Activated effector memory CD4-positive, alpha-beta T cell treated with Interleukin-2 at 50 U/mL for 16 hours (primary cell): ENCODE data around the gene RCN2.
"Not testable (repeated sequence)": the region's sequence is repeated elsewhere in the genome, so short reads cannot be mapped to it uniquely, and the experiment has no call there.

Source experiments
- DNase-seq: peaks from one replicate; pipeline ENCODE4 v3.0.0-alpha.2; 2020

RCN2 gene

DNA sequence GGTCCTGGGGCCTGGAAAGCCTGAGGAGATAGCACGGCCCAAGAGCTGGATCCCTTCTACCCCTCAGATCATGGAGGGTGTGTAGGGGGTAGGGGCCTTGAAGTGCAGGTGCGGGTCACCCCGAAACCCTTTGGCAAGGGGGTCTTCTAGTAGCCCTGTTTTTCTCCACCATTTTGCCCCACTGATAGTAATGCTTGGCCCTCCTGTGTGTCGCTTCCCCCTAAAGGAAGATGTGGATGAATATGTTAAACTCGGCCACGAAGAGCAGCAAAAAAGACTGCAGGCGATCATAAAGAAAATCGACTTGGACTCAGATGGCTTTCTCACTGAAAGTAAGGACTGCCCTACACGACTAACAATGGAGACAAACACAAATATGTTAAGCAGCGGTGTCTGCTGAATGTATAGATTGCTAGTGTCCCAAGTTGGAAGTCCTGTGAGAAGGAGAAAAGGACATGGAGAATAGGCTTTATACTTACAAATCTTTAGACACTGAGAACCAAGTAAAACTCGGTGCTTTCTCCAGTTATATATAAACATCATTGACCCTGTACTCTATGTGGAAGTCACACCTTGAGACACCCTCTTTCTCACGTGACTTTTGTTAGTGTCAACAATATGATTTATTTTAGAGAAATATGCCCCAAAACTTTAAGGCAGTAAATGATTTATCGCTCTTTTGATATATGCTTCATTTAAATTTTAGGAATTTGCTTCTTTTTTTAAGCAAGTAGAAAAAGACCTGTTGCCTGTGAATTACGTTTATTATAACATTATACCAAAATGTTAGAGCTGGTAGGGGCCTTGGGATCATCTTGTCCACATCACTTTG lies 802 bp downstream of the RCN2 start:
- DNase-seq, result no peak

DNA sequence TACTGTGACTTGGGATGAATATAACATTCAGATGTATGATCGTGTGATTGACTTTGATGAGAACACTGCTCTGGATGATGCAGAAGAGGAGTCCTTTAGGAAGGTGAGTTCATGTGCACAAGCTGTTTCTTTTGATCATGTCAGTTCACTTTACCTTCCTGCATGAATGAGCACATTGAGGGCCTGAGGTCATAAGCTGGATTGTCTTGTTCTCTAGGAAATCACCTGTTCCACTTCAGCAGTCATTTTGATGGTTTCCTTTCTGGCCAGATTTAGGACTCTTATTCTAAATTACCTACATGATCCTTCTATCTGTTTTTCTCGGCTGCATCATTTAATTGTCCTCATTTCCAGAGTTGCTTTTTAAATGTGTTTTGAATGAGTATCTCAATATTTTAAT lies 4.1 kb downstream of the RCN2 start:
- no peak for DNase-seq

DNA sequence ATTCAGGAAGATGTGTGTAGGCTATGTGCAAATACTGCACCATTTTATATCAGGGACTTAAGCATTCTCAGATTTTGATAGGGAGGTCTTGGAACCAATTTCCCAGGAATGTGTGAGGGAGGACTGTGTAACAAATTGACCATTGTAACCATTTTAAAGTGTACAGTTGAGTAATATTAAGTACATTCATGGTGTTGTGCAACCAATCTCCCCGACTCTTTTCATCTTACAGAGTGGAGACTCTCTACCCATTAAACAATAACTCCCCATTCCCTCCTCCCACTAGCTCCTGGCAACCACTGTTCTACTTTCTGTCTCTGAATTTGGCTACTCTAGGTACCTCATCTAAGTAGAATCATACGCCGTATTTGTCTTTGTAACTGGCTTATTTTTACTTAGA lies 5.1 kb downstream of the RCN2 start:
- DNase-seq, result no peak

DNA sequence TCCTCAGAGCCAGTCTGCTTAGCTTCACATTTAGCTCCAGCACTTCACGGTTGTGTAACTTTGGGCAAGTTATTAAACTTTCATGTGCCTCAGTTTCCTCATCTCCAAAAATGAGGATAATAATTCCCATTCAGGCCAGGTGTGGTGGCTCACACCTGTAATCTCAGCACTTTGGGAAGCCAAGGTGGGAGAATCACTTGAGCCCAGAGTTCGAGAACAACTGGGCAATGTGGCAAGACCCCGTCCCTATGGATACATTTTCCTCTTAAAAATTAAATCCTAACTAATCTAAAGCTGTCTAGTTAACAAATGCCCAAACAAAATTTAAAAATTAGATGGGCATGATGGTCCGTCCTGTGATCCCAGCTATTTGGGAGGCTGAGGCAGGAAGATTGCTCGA lies 7.2 kb downstream of the RCN2 start:
- no peak for DNase-seq

DNA sequence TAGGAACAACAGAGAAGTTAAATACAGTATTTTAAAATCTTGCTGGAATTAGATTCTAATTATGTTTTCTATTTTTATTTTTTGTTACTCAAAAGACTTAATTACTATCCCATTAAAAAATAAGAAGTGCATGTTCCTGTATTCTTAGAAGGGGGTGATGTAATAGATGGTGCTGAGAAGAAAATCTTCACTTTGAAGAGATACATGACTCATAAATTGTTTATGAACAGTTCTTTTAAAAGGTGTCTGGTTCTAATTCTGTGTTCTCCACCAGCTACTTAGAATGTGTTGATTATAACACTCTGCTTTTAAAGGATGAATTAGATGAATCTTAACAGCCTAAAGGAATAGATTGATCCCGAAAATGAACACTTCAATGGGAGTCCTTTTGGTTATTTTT lies 8.2 kb downstream of the RCN2 start:
- no peak for DNase-seq

DNA sequence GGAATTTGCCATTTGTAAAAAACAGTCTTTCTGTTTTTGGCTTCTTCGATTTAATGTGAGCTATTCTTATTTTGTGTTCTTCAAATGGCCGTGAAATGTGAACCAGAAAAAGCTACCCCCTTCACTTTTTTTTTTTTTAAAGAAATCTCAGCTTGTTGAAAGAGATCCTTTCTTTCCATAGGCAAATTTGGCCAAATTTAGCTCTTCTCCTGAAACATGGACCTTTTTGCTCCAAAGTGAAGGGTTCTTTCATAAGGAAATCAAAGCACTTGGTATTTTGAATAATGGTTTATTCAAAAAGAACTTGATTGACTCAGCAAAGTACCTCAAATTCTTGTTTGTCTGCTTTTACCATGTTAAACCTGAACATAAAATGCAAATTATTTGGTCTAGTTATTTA lies 10.1 kb downstream of the RCN2 start:
- no peak for DNase-seq

DNA sequence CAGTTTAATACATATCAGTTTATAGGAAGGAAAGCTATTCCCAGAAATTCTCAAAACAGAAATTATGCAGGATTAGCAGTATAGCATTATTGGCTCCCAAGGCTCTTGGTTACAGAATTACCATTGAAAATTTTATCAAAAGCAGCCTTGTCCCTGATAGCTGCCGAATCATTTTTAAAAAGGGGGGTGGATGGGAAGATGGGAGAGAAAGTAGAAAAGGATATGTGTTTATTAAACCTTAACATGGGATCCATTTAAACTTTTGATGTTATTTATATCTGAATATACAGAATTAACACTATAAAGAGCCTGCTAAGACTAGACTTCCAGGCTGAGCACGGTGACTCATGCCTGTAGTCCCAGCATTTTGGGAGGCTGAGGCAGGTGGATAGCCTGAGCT lies 10.8 kb downstream of the RCN2 start:
- DNase-seq, result no peak

DNA sequence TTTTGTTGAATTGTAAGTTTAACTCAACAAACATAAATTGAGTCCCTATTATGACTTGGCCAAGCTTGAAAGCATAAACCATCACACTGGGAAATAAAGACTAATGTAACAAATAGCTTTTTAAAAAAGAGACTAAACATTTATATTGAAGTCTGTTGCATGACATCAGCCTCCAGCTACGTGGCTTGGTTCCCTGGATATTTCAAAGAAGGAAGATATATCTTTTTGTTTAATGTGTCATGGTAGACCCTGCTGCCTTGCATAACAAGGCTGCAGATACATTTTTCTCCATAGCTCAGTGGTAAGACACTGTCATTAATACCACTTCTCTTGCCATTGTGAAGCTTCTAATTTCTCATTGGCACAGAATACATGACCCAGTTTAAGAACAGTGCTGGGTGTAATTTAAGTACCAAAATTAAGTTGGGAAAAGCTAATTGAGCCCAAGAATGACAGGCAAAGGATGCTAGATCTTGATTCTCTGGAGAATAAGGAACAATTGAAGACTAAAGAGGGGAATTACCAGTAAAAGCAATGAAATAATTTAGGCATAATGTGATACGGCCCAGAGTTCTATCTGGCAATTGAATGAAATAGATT lies 14.0 kb downstream of the RCN2 start:
- DNase-seq, result no peak

DNA sequence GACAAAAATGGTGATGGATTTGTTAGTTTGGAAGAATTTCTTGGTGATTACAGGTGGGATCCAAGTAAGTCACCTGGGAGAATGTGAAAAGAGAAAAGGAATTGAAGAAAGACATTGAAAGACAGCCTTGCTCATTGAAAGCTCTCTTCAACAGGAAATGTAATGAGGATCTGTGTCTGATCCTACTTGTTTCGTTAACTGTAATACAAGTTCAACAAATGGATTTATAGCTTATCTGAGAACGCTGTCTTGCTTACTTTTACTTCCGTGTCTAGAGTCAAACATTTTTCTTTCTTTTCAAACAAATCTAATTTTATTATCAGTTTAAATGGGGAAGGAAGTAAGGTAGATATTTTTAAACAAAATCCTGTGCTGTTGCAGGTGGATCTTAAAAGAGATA lies 15.9 kb downstream of the RCN2 start:
- DNase-seq, result no peak

DNA sequence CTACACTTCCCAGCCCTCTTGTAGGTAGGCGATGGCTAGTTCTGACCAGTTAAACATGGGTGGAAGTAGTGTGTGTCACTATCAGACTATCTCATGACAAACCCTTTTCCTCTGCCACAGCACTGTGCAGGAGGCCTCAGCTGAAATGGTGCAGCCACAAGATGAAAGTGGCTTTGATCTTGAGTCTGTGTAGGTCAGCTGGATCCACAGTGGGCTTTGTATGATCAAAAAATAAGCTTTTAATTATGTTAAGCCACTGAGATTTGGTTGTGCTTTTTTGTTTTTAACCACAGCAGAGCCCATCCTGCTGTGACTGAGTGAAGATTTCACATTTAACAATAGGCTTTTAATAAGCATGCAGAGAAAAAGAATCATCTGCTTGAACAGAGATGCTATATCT lies 19.7 kb downstream of the RCN2 start:
- no peak for DNase-seq

DNA sequence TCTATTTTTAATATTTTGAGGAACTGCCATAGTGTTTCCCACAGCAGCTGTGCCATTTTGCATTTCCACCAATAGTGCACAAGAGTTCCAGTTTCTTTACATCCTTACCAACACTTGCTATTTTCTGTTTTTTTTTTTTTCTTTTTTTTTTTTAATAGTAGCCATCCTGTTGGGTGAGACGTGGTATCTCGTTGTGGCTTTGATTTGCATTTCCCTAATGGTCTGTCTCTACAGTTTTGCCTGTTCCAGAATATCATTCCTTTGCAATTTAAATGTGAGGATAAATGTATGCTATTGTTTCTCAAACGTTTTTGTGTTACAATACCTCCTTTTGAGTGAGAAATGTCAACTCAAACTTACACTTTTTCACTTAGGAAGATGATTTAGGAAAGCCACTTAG lies 22.4 kb downstream of the RCN2 start:
- no peak for DNase-seq

DNA sequence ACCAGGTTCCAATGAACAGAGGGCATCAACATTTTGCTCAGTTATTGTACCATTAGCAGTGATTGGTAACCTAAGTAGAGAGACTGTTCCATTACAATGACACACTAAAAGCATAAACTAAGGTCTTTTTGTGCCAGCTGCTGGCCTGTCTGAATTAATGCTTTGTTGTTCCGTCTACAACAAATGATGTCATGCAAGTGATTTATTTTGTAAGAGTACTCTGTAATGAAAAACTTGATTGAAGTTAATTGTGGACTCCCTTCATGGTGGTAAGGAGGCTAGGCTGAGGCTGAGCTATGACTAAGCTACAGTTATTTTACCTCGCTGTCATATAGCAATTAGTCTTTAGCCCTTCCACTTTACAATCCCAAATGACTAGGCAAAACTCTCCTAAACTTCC lies 23.2 kb downstream of the RCN2 start:
- DNase-seq, result no peak

DNA sequence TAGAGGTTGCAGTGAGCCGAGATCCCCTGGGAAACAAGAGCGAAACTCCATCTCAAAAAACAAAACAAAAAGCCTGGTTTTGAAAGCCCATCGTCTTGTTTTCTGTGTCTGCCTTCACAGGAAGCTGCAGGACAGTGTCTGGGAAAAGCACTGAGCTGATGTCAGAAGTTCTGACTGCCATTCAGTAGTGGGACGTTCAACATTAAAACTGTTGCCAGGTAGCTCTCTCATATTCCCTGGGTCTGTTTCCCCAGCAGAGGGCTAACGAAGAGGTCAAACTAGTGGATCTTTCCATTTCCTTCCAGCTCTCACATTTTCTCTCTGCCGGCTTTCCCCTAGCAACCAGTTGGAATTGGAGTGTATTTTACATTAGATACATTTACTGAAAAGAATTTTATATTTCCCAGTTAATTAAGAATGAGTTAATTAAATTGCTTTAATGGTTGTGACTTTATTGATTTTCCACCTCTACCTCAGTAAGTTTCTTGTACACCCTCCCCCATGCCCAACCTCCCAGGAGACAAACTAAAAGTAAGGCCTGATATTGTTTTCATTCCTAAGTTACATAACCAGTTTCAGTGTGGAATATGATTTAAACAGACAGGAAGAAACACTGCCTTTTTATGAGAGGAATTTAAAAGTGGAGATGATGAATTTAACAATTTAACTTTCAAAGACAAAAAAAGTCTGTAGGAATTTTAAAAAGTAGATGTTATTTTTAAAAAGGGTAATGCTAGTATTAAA lies 29.9 kb downstream of the RCN2 start:
- DNase-seq, result no peak

DNA sequence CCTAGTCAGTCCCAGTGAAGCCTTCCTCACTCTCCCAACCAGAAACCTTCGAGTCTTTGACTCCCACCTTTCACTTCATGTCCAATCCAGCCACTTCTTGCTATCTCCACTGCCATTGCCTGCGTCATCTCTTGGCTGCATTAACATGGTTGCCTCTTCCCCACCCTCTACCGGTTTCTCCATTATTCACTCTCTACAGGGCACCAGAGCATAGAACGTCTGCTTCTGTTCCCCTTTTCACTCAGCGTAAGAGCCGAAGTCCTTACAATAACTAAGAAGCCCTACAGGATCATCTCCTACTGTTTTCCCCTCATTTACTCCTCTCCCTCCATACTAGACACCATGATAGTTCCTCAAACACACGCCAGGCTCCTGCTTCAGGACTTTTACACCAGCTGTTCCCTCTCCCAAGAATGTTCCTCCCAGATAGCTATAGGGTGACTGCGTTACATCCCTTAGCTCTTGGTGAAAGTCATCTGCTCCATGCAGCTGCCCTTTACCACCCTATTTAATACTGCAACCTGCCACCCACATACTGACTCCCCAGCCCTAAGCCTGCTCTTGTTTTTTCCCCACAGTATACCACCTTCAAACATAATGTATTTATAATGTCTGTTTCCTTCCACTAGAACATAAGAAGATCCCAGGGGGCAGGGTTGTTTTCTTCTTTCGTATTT lies 30.9 kb downstream of the RCN2 start:
- no peak for DNase-seq

DNA sequence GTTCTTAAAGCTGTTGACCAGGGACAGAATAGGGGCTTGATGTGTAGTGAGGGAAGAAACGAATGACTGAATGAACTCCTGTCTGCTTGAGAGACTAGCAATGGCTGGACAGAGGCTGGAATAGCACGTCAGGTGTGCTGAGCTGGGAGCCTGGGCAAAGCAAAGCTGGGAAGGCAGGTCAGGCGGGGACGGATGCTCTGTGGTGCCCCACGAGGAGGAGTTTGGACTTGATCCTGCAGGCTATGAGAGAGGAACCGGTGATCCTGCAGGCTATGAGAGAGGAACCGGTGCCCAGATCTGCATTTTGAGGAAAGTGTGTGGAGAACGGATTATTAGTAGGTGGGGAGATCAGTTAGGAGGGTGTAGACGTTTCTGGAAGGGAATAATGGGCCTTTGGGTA lies 32.0 kb downstream of the RCN2 start:
- DNase-seq, result no peak

DNA sequence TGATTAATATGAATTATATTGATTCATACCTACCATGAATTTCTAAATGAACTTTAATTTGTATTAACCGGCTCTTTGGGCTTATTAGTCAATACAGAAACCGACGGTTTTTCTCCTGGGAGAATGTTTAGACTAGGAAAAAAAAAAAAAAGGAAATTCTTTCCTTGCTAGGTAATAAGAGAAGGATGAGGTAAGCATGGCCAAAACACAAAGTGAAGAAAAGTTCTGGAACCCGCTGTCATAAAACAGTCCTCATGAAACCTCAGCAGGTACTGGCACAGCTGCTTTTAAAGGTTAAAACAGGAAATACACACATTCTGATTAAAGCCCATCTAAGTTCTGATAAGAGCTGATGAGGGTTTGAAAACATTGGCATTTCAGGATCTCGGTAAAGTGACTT lies 32.6 kb downstream of the RCN2 start:
- no peak for DNase-seq

DNA sequence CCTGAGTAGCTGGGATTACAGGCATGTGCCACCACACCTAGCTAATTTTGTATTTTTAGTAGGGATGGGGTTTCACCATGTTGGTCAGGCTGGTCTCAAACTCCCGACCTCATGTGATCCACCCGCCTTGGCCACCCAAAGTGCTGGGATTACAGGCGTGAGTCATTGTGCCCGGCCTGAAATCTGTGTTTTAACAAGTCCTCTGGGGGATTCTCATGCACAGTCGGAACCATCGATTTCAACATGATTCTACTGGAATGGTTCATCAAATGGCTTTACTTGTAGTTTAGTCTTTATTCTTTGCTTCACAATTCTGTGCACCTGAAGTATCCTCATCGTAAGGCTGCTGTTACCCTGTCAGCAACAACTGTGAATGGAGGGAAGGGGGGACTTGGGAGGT lies 34.5 kb downstream of the RCN2 start:
- DNase-seq, result not testable (repeated sequence)

DNA sequence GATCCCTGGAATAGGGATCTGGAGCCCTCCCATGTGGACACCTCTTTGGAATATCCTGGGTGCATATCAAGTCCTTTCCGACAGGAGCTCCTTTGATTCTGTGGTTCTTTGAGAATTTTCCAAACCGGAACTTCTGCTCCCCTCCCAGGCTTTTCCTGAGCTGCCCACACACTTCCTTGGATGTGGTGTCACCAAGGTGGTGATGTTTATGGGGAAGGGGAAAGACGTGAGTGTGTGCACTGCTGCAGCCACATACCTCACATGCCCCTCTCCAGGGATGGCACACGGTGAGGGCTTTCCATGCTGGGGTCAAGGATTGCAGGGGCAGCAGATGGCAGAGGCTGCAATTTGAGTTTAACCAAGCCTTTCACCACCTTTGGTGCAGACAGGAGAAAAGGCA lies 35.5 kb downstream of the RCN2 start:
- DNase-seq, result no peak

DNA sequence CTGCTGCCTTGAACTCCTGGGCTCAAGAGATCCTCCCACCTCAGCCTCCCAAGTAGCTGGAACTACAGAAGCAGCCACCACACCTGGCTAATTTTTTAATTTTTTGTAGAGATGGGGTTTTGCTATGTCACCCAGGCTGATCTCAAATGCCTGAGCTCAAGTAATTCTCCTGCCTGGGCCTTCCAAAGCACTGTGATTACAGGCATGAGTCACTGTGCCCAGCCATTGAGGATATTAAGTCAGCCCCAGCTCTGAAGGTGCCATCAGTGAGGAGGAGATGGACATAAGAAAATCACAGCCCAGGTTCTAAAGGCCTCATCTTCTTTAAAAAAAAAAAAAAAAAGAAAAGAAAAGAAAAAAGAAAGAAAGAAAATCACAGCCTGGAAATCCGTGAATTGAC lies 36.8 kb downstream of the RCN2 start:
- DNase-seq, result no peak

DNA sequence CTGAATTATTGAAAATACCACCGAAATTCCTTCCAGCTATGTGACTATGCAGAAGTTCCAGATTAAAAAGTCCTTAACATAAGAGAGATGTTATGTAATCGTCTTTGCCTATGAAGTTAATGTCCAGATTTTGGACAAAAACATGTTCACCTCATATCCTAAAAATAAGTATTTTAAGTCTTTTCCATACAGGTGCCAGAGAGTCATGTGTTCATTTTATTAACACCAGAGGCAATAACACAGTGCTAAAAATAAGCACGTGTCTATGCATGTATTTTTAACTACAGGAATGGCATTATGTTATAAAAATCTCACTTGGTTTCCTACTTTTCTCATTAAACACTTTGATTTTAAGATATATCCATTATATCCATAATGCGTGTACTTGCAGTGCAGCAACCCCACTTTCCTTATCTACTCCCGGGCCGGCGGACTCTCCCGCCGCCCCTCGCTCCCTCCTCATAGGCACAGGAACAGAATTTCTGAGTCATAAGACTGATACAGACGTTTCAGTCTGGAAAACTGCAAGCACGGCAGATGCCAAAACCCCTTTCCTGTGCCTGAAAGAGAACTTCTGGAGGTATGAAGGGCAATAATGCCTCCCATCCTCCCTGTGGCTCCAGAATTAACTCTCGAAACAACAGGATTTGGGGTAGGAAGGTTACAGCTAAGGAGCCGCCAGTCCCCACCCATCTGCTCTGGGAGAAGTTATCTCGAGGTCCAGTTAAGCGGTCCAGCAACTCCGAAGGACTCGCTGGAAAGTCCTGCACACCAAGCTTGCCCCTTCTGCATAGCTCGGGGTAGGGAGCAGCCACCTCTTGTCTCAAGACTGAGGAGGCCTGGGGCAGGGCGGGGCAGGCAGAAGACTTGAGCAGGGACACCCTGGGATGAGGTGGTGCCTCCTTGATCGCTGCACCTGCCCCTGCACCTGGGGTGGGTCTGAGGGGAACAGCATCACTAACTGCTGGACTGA lies 41.1 kb downstream of the RCN2 start:
- DNase-seq, result no peak

DNA sequence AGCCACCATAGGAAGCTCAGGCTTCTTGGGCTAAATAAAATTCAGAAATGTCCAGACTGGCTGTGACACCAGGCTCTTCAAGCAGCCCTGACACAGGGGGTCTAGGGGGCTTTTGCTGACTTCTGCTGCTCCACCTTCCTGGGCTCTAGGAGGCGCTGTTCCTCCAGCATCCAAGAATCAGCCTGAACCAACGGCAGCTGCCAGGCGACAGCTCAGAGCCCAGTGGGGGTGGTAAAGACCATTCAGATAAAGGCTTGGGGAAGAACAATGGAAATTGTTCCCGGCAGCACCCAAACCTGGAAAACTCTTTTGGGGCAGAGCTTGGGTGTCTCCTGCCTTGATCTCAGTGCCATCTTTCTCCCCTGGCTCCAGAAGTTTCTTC lies 41.8 kb downstream of the RCN2 start:
- DNase-seq, result peak; percentile 45

DNA sequence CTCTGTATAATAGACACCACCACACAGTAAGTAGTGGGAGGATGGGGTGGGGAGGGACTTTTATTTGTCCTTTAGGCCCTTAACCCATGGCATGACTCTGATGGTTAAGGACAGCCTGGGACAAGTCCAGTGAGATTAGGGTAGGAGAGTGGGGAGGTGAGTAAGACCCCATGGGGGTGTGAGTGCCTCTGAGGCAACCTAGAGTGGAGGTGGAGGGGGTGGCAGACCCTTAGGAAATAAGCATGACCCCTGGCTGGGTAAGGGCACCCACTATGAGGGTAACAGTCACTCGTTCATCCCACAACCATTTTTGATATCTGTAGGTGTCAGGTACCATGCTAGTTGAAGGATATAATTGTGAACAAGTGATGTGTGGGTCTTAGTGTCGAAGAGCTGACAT lies 42.4 kb downstream of the RCN2 start:
- no peak for DNase-seq
